Measurements from ENCODE around the gene DAO. TPM values are rescaled to one million over a fixed set of nuclear protein-coding genes. Genes with fewer than 3 reads are reported as not detected.

The DAO gene
- total RNA-seq, 4 donors from 2014 or later: not detected

- TF ChIP-seq CTCF (IDR thresholded peaks at IDR 0.05): no peak
- TF ChIP-seq POLR2A (IDR thresholded peaks at IDR 0.05): no peak
- intact Hi-C loops (cut with DNase I): loop anchor here (5.0 kb wide), 1 partner anchor 42 kb away; no protein-coding TSS in a partner anchor
- Histone ChIP-seq H3K9me3 (no peaks in the 10 kb centered on the region), H3K36me3 (peaks cover 9 to 10% of the 10 kb centered on the region in 2 donors), H3K4me3 (replicated peaks in 1 of 3) (no peak overlapping the region), H3K4me1 (peaks cover 18 to 40% of the 10 kb centered on the region in 2 donors), H3K27me3 (no peaks in the 10 kb centered on the region), H3K27ac (peak overlapping the region in 1 of 3 donors; percentile 33)
- DNase-seq: peak in 1 of 2 donors; percentile 23
These were observed 30.2 kb upstream of the DAO start for GRCh38 chr12:108849660-108850059.

GRCh38 chr12:108850854-108851573 is 28.9 kb upstream of the DAO start:
- peaks cover 29 to 53% of the 10 kb centered on the region in 2 donors for H3K4me1 ChIP-seq
- 67 to 73% methylated on average over 9 of the region's 9 CpGs for WGBS, 2 donors
- intact Hi-C loops (cut with DNase I): no loop called here
- peak in 1 of 2 donors; percentile 18 for DNase-seq
- H3K4me3 ChIP-seq (replicated peaks in 1 of 3): no peak overlapping the region
- H3K27ac ChIP-seq: peak overlapping the region in 1 of 3 donors; percentile 96
- H3K36me3 ChIP-seq: peaks cover 9 to 10% of the 10 kb centered on the region in 2 donors
- H3K9me3 ChIP-seq: no peaks in the 10 kb centered on the region
- TF ChIP-seq CTCF (IDR thresholded peaks at IDR 0.05) (no peak), POLR2A (IDR thresholded peaks at IDR 0.05) (no peak)
- no peaks in the 10 kb centered on the region for H3K27me3 ChIP-seq

GRCh38 chr12:108852674-108853309 is 27.1 kb upstream of the DAO start:
- peaks cover 4 to 7% of the 10 kb centered on the region in 2 donors for H3K36me3 ChIP-seq
- peaks cover 34 to 54% of the 10 kb centered on the region in 2 donors for H3K4me1 ChIP-seq
- no peak overlapping the region for H3K4me3 ChIP-seq (replicated peaks in 1 of 3)
- no peaks in the 10 kb centered on the region for H3K27me3 ChIP-seq
- peak overlapping the region; percentile 89 to 96 (median 93) for H3K27ac ChIP-seq
- 70 to 72% methylated on average over 16 of the region's 16 CpGs for WGBS, 2 donors
- intact Hi-C loops (cut with DNase I): no loop called here
- no peaks in the 10 kb centered on the region for H3K9me3 ChIP-seq
- TF ChIP-seq CTCF (IDR thresholded peaks at IDR 0.05) (no peak), POLR2A (IDR thresholded peaks at IDR 0.05) (no peak)
- DNase-seq: peak in 1 of 2 donors; percentile 14

GRCh38 chr12:108853426-108853825 is 26.5 kb upstream of the DAO start:
- no peaks in the 10 kb centered on the region for H3K9me3 ChIP-seq
- intact Hi-C loops (cut with DNase I): no loop called here
- H3K27ac ChIP-seq: peak overlapping the region; percentile 89 to 96 (median 93)
- H3K4me1 ChIP-seq: peaks cover 34 to 59% of the 10 kb centered on the region in 2 donors
- no peaks in the 10 kb centered on the region for H3K27me3 ChIP-seq
- H3K36me3 ChIP-seq: peaks cover 0 to 2% of the 10 kb centered on the region in 2 donors
- TF ChIP-seq POLR2A (IDR thresholded peaks at IDR 0.05) (no peak), CTCF (IDR thresholded peaks at IDR 0.05) (no peak)
- H3K4me3 ChIP-seq (replicated peaks in 1 of 3): no peak overlapping the region
- DNase-seq: no peak
- 76 to 84% methylated on average over 10 of the region's 10 CpGs for WGBS, 2 donors

- intact Hi-C loops (cut with DNase I): no loop called here
- Histone ChIP-seq H3K27me3 (no peaks in the 10 kb centered on the region), H3K4me3 (replicated peaks in 1 of 3) (no peak overlapping the region), H3K9me3 (no peaks in the 10 kb centered on the region), H3K4me1 (peaks cover 34 to 59% of the 10 kb centered on the region in 2 donors), H3K27ac (peak overlapping the region; percentile 89 to 96 (median 93)), H3K36me3 (no peaks in the 10 kb centered on the region)
- TF ChIP-seq CTCF (IDR thresholded peaks at IDR 0.05): peak in 4 of 6 experiments; percentile 37 to 45 (median 39)
- no peak for TF ChIP-seq POLR2A (IDR thresholded peaks at IDR 0.05)
- WGBS, 2 donors: 40 to 63% methylated on average over 1 of the region's 1 CpG
- DNase-seq: peak; percentile 42 to 43
These were observed 25.9 kb upstream of the DAO start for GRCh38 chr12:108853981-108854446.
